Sigmoid colon (tissue), 7 donors: ENCODE results near the gene TNRC18. TPM values are rescaled to one million over a fixed set of nuclear protein-coding genes. Genes with fewer than 3 reads are reported as not detected.
"Not testable (repeated sequence)": the region's sequence is repeated elsewhere in the genome, so short reads cannot be mapped to it uniquely, and the experiment has no call there.

Experiments used
- DNase-seq: peaks from one replicate; pipeline ENCODE4 v3.0.0-alpha.2; 2019
- H3K27ac ChIP-seq, 4 donors: fragments of 200-600 bp; sonication (generic); one replicate each; pipeline ENCODE4 v1.5.1; 2016 to 2019; ENCODE audit warnings: mild to moderate bottlenecking in 1 of 4
- H3K27me3 ChIP-seq, 3 donors: fragments of 200-600 bp; sonication (generic); one replicate each; pipeline ENCODE4 v1.5.1; 2019; ENCODE audit warnings: mild to moderate bottlenecking in 1 of 3
- H3K36me3 ChIP-seq, 4 donors: fragments of 200-600 bp; sonication (generic); one replicate each; pipeline ENCODE4 v1.5.1; 2016 to 2019
- H3K4me1 ChIP-seq, 4 donors: fragments of 200-600 bp; sonication (generic); one replicate each; pipeline ENCODE4 v1.5.1; 2017 to 2019
- H3K4me3 ChIP-seq, 4 donors: fragments of 200-600 bp; sonication (generic); one replicate each; pipeline ENCODE4 v1.5.1; 2017 to 2019; ENCODE audit warnings: mild to moderate bottlenecking in 2 of 4, moderate library complexity in 1 of 4
- H3K9me3 ChIP-seq, 4 donors: fragments of 200-600 bp in 3 of 4; sonication (generic) in 3 of 4; one replicate each; pipeline versions ENCODE4 v1.5.1 to v1.6.1; 2013 to 2019
- EP300 ChIP-seq, 4 donors: sonication (generic); formaldehyde crosslinking; IDR thresholded peaks; one replicate each; pipeline ENCODE4 v1.6.1; 2017; ENCODE audit warnings: antibody characterized with exemption in 4 of 4
- POLR2A ChIP-seq, 2 donors: fragments of 450-650 bp; IDR thresholded peaks; one replicate each; pipeline ENCODE4 v1.6.1; 2016; ENCODE audit warnings: antibody characterized with exemption in 2 of 2, mild to moderate bottlenecking in 2 of 2, moderate library complexity in 2 of 2
- POLR2AphosphoS5 ChIP-seq, 4 donors: sonication (generic); formaldehyde crosslinking; IDR thresholded peaks; one replicate each; pipeline ENCODE4 v1.6.1; 2017; ENCODE audit warnings: antibody characterized with exemption in 4 of 4
- WGBS, 2 donors: extraction: QIAGEN DNeasy Blood & Tissue Kit; methylation state at CpG; one replicate each; pipeline ENCODE4 v1.1.7; 2013; 5-methylcytosine and 5-hydroxymethylcytosine counted together
- intact Hi-C: fragments of 100-400 bp; cut with DNase I; formaldehyde crosslinking; loops from one replicate; pipeline ENCODE4 v1.15.1; 2023
- polyA plus RNA-seq, 3 donors: library from polyadenylated mRNA; stranded (reverse); fragments of 200-250 nt; gene quantifications; one replicate each; pipeline ENCODE4 v1.2.3, GENCODE V29; 2013
- total RNA-seq, 4 donors: library from RNA; depleted of rRNA; stranded (reverse); fragments of >200 nt; gene quantifications; one replicate each; pipeline ENCODE4 v1.1.0, GENCODE V29; 2016
- TF ChIP-seq, protein P1 (sequence below), 4 experiments: fragments of 450-650 bp in 3 of 4; fragments of 200-600 bp in 1 of 4; IDR thresholded peaks; one replicate each; pipeline ENCODE4 v1.5.1; 2016 to 2019; ENCODE audit warnings: antibody characterized with exemption in 4 of 4, mild to moderate bottlenecking in 3 of 4, moderate library complexity in 2 of 4
- donor health status: healthy with polysubstance abuse.
- donor health status: Bipolar disorder and iron deficiency.
- donor health status: healthy.

Gene TNRC18
- total and polyA plus RNA-seq, 7 donors, result 12.6 to 187 (median 44.9) TPM

DNA sequence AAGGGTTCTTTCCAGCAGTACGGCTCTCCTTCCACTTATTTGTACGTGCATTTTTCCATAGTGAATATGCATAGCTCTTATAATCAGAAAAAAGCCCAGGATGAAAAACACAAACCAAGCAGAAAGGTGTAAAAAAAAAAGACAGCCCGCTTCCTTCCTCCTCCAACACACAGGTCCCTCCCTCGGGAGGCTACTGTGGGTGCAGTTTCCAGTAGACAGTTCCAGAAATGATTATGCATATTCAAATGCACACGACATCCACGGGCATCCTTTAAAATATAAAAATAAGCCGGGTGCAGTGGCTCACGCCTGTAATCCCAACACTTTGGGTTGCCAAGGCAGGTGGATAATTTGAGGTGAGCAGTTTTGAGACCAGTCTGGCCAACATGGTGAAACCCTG, 59.9 kb downstream of the TNRC18 start:
- DNase-seq, result no peak
- 53 to 72% methylated on average over 8 of the region's 8 CpGs for WGBS, 2 donors
- H3K27me3 ChIP-seq, result no peaks in the 10 kb centered on the region
- TF ChIP-seq, protein P1, sequence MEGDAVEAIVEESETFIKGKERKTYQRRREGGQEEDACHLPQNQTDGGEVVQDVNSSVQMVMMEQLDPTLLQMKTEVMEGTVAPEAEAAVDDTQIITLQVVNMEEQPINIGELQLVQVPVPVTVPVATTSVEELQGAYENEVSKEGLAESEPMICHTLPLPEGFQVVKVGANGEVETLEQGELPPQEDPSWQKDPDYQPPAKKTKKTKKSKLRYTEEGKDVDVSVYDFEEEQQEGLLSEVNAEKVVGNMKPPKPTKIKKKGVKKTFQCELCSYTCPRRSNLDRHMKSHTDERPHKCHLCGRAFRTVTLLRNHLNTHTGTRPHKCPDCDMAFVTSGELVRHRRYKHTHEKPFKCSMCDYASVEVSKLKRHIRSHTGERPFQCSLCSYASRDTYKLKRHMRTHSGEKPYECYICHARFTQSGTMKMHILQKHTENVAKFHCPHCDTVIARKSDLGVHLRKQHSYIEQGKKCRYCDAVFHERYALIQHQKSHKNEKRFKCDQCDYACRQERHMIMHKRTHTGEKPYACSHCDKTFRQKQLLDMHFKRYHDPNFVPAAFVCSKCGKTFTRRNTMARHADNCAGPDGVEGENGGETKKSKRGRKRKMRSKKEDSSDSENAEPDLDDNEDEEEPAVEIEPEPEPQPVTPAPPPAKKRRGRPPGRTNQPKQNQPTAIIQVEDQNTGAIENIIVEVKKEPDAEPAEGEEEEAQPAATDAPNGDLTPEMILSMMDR (IDR thresholded peaks at IDR 0.05), result no peak
- no peak for TF ChIP-seq POLR2AphosphoS5 (IDR thresholded peaks at IDR 0.05)
- no peak for TF ChIP-seq EP300 (IDR thresholded peaks at IDR 0.05)
- TF ChIP-seq POLR2A (IDR thresholded peaks at IDR 0.05), result no peak
- H3K36me3 ChIP-seq, result peaks cover 26 to 51% (median 38%) of the 10 kb centered on the region in 4 donors
- no peaks in the 10 kb centered on the region for H3K9me3 ChIP-seq
- H3K4me3 ChIP-seq, result no peak overlapping the region
- intact Hi-C loops, result no loop called here
- H3K27ac ChIP-seq, result peak overlapping the region; percentile 50 to 75 (median 60)
- peaks cover 0 to 81% (median 63%) of the 10 kb centered on the region in 4 donors for H3K4me1 ChIP-seq

DNA sequence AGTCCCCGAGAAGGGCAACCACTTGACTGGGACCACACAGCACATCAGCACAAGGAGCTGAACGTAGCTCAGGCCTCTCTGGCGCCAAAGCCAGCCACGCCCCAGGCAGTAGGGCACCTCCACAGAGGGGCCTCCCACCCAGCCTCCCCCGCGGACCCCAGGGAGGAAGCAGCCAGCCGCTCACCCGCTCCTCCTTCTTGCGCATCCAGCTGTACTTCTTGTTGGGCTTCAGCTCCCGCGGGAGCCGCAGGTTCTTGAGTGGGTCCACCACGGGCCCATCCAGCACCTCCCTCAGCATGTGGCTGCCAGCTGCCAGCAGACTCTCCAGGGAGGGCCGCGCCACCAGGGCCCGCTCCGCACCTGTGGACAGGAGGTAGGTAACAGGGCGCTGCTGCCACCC, 61.2 kb downstream of the TNRC18 start:
- Histone ChIP-seq H3K36me3 (peaks cover 26 to 62% (median 43%) of the 10 kb centered on the region in 4 donors), H3K27ac (peak overlapping the region in 3 of 4 donors; percentile 50 to 82 (median 75))

DNA sequence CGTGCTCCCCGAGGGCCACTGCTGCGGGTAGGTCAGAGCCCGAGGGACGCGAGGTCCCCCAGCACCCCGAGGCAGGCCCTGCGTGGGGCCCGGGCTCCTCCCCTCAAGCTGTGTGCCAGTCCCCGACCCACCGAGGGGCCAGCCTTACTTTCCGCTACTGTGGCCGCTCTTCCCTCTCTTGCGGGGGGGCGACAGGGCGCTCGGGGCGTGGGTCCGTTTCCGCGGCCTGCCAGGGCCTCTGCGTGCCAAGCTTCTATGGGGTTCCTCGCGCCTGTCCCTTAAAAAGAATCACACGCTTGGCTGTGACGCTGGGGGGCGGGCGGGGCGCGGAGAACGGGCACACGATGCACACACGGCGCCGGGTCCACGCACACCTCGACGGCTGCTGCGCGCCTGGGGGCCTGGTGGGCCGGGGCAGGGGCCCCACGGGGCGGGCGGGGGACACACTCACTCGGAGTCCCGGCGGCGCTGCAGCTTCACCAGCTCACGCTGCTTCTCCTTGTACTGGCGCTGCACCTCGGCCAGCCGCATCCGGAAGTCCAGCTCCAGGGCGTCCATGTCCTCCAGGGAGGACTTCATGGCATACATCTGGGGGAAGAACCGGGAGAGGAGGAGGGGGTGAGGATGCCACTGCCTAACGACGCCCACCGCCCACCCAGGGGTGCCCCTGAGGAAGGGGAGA, 62.0 kb downstream of the TNRC18 start:
- H3K36me3 ChIP-seq, result peaks cover 26 to 71% (median 48%) of the 10 kb centered on the region in 4 donors
- intact Hi-C loops, result no loop called here

More for the DNA sequence above, 61.2 kb downstream of the TNRC18 start:
- Histone ChIP-seq H3K9me3 (no peaks in the 10 kb centered on the region), H3K4me1 (peaks cover 0 to 83% (median 74%) of the 10 kb centered on the region in 4 donors), H3K4me3 (no peak overlapping the region), H3K27me3 (no peaks in the 10 kb centered on the region)
- TF ChIP-seq EP300 (IDR thresholded peaks at IDR 0.05), result no peak
- TF ChIP-seq POLR2A (IDR thresholded peaks at IDR 0.05), result no peak
- TF ChIP-seq, protein P1 (IDR thresholded peaks at IDR 0.05), result no peak
- no peak for TF ChIP-seq POLR2AphosphoS5 (IDR thresholded peaks at IDR 0.05)
- 85 to 92% methylated on average over 18 of the region's 18 CpGs for WGBS, 2 donors
- intact Hi-C loops, result no loop called here
- DNase-seq, result no peak

DNA sequence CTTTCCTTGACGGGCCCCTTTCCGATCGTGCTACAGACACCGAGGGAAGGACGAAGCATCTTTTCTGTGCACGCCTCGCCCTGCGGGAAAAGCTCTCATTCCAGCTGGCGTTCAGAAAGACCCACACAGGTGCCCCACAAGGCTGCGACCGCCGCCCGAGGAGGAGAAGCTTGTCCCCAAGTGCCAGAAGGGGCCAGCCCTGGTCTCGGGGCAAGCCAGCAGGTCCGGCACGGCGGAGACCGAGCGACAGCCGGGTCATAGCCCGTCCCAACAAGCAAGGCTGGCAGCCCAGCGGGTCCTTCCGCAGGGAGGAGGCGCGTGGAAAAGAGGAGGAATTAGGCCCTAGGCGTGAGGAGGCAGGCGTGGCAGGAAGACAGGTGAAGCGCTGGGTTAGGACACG, 62.7 kb downstream of the TNRC18 start:
- Histone ChIP-seq H3K27ac (peak overlapping the region; percentile 5 to 85 (median 78)), H3K36me3 (peaks cover 26 to 77% (median 54%) of the 10 kb centered on the region in 4 donors), H3K27me3 (no peaks in the 10 kb centered on the region), H3K4me3 (no peak overlapping the region), H3K9me3 (no peaks in the 10 kb centered on the region), H3K4me1 (peaks cover 0 to 85% (median 76%) of the 10 kb centered on the region in 4 donors)
- no peak for TF ChIP-seq POLR2A (IDR thresholded peaks at IDR 0.05)
- no peak for TF ChIP-seq POLR2AphosphoS5 (IDR thresholded peaks at IDR 0.05)
- TF ChIP-seq, protein P1 (IDR thresholded peaks at IDR 0.05), result no peak
- TF ChIP-seq EP300 (IDR thresholded peaks at IDR 0.05), result no peak
- intact Hi-C loops, result no loop called here
- DNase-seq, result no peak
- WGBS, 2 donors, result 90 to 96% methylated on average over 29 of the region's 29 CpGs

More for the DNA sequence above, 62.0 kb downstream of the TNRC18 start:
- peak overlapping the region in 3 of 4 donors; percentile 74 to 85 (median 82) for H3K27ac ChIP-seq
- peaks cover 0 to 85% (median 76%) of the 10 kb centered on the region in 4 donors for H3K4me1 ChIP-seq
- WGBS, 2 donors, result 92 to 95% methylated on average over 58 of the region's 58 CpGs
- no peaks in the 10 kb centered on the region for H3K27me3 ChIP-seq
- no peak for DNase-seq
- no peak overlapping the region for H3K4me3 ChIP-seq
- H3K9me3 ChIP-seq, result no peaks in the 10 kb centered on the region
- TF ChIP-seq EP300 (IDR thresholded peaks at IDR 0.05), result no peak
- no peak for TF ChIP-seq POLR2AphosphoS5 (IDR thresholded peaks at IDR 0.05)
- no peak for TF ChIP-seq POLR2A (IDR thresholded peaks at IDR 0.05)

DNA sequence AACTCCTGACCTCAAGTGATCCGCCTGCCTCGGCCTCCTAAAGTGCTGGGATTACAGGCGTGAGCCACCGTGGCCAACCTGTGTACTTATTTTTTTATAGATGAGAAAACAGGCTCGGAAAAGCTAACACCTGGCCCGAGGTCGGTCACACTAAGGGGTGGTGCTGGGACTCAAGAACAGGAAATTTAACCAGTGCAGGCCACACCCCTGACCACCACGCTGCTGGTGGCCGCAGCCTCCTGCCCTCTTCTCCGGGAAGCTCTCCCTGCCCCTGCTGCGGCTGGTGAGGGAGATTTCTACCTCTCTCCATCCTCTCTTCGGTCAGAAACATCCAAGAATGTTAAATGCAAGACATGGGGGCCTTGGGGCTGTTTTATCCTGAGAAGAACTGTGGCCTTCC, 63.2 kb downstream of the TNRC18 start:
- H3K4me3 ChIP-seq, result no peak overlapping the region
- intact Hi-C loops, result no loop called here
- peaks cover 26 to 82% (median 56%) of the 10 kb centered on the region in 4 donors for H3K36me3 ChIP-seq
- TF ChIP-seq EP300 (IDR thresholded peaks at IDR 0.05) (no peak), POLR2AphosphoS5 (IDR thresholded peaks at IDR 0.05) (no peak), POLR2A (IDR thresholded peaks at IDR 0.05) (no peak)
- TF ChIP-seq, protein P1 (IDR thresholded peaks at IDR 0.05), result no peak
- WGBS, 2 donors, result 24 to 73% methylated on average over 12 of the region's 12 CpGs
- H3K27ac ChIP-seq, result peak overlapping the region; percentile 5 to 85 (median 78)
- H3K27me3 ChIP-seq, result no peaks in the 10 kb centered on the region
- H3K4me1 ChIP-seq, result peaks cover 0 to 85% (median 76%) of the 10 kb centered on the region in 4 donors
- peak; percentile 48 for DNase-seq
- no peaks in the 10 kb centered on the region for H3K9me3 ChIP-seq

DNA sequence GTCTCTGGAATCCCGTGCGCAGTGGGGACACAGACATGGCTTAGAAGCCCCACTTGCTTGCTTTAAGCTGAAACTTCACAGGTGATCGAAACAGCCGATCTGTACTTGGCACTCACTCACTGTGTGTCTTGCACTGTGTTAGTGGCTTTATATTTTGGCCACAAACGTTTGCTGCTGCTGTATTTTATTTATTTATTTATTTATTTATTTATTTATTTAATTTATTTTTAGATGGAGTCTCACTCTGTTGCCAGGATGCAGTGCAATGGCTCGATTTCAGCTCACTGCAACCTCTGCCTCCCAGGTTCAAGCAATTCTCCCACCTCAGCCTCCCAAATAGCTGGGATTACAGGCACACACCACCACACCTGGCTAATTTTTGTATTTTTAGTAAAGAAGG, 63.6 kb downstream of the TNRC18 start:
- H3K4me1 ChIP-seq, result peaks cover 0 to 85% (median 76%) of the 10 kb centered on the region in 4 donors
- H3K9me3 ChIP-seq, DNase-seq, H3K4me3 ChIP-seq, H3K27me3 ChIP-seq, intact Hi-C loops: not testable (repeated sequence)
- H3K27ac ChIP-seq, result peak overlapping the region in 3 of 4 donors; percentile 74 to 85 (median 82)
- H3K36me3 ChIP-seq, result peaks cover 26 to 84% (median 58%) of the 10 kb centered on the region in 4 donors
- 79 to 86% methylated on average over 6 of the region's 6 CpGs for WGBS, 2 donors
